ENCODE data around the gene MSI2.
A peak's percentile ranks its signal among the peaks of the same experiment; 100 is the strongest.

The MSI2 gene

DNA sequence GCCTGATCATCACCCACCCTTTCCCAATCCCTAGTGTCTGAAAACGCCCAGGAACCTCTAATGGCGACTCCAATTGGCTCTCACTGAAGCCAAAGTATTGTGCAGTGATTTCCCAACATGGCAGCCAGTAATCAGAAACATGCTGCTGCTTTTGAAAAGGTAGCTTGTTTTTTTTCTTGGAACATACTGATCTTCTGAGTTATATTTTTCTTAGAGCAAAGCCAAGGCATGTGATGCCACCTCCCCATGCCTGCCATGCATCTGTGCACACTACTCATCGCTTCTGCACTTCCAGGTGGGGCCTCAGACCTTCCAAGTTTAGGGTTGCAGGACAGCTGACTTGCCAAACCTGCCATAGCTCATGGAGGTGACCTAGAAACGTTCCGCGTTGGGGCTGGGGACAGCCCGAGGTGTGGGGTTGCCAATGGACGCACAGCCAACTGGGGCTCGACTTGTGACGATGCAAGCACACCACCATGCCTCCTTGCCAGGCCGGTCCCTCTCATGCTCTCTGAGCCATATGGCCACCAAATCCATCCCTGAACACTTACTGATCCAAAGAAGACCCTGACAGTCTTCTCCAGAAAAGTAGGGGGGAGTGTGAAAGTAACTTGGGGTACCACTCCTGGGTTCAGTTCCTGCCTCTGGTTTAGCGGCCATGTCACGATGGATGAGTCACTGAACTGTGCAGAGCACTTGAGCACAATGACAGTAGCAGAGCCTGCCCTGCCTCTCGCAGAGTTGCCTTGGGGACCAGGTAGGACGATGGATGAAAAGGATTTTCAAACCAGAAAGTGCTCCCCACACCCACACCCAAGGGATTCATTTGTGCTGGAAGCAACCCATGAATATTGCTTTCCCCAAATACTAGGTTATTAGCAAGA is 333.1 kb downstream of the MSI2 start:
- DNase-seq: no peak

DNA sequence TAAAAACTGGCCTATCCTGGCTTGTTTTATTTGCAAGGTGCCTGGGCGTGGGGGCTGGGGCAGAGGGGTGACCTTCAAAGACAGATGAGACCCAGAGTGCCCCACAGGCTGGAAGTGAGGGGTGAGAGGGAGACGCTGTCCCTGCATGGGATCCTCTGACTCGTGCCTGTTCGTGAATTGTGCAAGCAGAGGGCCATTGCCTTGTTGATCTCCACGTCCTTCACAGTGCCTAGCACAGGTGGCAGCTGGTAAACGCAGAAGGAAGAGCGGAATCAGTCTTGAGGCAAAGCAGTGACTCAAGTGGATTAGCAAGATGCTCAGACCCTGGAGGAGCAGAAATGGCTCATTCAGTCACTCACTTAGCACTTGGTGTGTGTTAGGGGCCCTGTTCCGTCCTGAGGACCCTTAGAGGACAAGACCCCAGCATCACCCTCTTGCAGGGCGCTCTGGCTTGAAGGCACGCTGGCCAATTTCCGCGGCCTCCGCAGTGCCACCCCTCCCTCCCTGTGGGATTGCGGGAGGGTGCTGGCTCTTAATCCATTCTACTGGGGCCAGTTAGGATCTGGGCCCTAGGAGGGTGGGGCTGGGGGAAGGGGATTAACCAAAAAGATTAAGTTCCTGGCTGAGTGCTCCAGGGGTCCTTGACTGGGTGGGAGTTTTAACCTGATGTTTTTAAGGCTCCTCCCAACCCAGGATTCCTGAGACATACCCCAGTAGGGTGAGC is 337.6 kb downstream of the MSI2 start:
- DNase-seq: no peak

DNA sequence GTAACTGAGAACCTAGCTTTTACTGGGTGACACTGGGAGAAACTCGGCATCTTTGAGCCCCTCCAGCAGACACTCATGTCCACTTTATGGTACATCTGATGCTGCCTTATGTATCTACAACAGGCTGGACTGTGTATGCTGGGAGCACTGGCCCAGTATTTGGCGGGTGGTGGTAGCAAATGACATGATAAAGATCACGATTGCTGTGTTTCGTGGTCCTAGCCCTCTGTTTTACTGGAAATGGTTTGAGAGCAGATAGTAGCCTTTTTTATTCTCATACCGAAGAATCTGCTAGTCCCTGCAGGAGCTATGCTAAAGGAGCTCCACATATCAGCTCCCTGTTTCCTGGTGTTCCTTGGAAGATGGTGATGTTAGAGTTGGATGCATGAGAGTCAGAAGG is 338.4 kb downstream of the MSI2 start:
- DNase-seq: no peak

DNA sequence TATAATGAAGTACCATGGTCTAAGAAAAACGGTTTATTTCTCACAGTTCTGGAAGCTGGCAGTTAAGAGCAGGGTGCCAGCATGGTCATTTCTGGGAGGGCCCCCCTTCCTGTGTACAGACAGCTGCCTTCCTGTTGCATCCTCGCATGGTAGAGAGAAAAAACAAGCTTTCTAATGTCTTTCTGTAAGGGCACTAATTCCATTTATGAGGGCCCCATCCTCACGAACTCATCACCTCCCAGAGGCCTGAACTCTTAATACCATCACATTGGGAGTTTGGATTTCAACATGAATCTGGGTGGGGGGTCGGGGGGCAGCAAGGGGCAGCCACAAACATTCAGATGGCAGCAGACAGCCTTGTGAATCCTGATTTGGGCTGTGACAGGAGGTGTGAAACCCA is 339.1 kb downstream of the MSI2 start:
- DNase-seq: no peak

DNA sequence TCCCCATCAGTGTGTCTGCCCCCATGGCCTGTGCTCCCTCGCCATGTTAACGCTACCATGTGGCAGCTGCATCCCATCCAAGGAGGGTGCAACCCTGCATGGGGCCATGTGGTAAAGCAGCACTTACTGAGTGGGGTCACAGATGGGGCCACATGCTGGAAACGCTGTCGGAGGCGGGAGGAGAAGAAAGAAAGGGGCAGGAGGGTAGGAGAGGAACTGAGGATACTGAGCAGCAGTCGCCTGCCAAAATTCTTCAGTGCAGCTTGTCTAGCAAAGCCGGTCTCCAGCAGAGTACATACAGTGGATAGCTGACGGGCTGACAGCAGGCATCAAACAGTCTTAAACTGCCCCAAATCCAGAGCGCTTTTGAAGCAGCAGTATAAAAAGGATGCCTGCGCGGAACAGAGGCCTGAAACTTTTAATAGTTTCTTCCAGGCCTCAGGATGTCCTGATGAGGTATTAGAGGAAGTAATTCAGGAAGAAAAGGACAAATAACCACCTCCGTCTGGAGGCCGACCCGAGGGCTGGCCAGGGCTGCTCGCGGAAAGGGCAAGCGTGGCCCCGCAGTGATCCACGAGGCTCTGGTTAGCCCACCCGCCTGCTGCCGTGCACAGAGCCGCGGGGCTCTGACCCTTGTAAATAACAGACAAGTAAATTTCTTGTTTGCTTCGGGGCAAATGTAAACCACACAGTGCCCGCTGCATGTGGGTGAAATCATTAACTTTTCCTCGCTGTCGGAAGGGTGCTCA is 339.8 kb downstream of the MSI2 start:
- DNase-seq: no peak

DNA sequence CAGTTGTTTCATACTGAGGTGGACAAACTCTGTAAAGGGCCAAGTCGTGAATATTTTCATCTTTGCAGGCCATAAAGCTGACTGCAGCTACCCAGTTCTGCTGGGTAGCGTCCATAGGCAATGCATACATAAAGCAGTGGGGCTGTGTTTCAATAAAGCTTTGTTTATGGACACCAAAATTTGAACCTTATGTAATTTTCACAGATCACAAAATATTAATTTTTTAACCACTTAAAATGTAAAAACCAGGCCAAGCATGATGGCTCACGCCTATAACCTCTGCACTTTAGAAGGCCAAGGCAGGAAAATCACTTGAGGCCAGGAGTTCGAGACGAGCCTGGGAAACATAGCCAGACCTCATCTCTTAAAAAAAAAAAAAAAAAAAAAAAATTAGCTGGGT is 340.8 kb downstream of the MSI2 start:
- DNase-seq: no peak

DNA sequence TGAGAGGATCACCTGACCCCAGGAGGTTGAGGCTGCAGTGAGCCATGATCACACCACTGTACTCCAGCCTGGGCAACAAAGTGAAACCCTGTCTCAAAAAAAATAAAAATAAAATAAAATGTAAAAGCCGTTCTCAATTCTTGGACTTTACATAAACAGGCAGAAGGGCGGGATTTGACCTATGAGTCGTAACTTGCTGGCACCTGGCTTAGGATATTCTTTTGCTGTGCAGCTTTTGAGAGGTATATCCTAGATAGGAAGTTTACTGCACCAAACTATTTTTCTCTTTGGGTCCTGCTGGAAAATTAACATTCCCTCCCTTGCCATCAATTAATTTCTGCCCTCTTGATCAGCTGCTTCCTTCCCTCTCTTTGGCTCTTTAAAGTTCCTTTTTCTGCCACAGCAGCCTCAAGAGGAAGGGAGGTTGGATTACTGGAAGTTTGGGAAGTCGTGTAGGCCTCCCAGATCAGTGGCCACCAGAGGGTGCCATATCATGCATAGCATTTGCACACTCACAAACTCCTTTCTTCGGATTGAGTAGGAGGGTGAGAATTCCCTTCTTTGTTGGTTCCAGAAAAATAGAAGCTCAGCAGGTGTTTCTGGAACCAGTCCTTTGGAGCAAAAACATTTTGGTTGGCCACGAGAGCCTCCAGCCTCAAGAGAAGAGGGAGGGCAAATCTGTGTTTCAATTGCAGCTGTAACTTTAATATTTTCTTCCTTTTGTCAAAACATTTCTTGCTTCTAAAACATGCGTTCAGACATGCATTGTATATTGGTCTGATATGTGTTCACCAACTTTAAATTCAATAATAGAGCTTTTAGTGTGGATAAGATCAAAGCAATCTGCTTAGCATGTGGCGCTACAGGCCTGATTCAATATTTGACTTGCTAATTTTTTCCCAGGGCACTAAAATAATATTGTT is 341.5 kb downstream of the MSI2 start:
- DNase-seq: peak; percentile 60

DNA sequence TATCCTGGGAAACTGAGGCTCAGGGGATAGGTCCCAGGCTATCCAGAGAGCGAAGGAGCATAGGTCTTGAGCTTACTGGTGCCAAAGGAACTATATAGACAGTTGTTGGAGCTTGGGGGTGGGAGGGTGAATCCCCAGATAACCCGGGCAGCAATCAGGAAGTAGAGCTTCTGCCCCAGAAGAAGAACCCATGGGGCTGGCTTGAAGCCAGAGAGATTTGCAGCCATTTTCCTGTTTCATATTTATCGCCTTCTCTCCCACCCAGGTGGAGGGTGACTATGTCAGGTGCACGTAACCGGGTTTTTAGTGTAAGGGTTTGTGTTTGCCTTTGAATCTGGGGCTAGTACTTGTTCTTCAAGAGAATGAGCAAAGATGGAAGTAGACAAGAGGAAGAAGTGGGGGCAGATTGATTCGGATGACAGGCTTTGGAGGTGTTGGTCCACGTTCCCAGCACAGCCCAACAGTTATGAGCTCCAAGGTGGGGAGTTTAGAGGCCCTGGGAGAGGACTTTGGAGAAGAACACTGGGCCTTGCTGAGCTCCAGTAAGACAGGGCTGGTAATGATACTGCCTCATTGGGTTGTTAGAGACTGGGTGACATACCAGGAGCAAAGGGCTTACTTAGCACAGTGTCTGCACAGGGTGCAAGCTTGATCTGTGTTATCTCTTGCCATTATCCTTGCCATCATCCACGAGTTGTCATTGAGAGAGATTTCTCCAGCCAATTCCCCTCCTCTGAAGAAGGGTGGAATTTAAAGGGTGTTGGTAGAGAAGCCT is 343.1 kb downstream of the MSI2 start:
- no peak for DNase-seq

DNA sequence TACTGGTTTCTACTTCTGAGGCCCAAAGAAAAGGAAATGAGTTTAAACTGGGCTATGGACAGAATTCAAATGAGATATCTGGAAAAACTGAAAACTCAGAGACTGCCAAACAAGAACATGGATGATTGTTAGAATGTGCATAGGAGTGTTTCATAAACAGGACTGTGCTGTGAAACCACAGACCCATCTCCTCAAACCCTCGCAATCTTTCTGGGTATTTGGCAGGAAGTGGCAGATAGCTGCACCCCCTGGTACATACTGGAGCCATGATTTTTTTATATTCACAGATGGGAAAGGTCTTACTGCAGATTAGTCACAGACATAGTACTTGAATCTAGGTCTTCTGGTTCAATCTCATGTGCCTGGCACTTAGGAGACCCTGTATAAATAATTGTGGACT is 343.8 kb downstream of the MSI2 start:
- no peak for DNase-seq

DNA sequence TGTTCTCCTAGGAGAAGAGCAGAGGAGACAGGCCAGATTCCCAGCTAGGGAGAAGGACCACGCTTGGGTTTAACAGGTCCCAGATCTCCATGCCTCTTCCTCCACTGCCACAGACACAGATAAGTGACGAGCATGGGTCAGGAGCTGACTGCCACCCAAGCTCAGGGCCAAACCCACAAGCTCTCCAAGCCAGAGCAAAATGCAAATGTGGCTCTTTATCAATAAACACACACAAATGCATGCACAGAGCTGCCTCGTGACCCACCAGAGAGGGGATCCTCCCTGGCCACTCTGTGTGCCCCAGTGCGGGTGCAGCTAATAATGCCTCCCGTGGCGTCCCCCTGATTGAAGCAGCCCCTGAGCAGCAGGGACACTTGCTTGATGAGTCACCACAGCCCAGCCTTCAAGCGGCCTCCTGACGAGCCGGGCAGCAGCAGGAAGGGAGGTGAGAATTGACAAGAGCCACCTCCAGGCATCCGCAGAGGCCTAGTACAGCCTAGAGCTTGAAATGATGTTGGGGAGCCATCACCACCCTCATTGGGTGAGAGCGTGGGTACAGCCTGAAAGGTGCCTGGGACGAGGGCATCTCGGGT is 344.9 kb downstream of the MSI2 start:
- no peak for DNase-seq

DNA sequence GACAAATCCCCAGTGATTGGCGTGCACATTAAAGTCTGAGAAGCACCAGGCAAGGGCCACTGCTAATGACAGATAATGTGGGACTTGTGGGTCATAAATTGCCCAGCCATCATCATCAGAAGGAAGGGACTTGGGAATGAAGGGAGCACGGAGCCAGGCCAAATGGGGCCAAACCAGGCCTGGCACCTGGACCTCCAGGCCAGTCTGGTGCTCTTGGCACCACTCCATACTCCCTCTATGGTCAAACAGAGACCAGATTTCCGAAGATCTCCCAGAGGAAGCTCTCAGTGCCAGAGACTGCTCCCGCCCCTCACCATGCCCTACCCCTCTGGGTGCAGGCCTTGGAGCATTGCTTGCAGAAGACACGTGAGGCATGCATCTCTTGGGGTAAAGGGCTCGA is 346.6 kb downstream of the MSI2 start:
- DNase-seq: no peak

DNA sequence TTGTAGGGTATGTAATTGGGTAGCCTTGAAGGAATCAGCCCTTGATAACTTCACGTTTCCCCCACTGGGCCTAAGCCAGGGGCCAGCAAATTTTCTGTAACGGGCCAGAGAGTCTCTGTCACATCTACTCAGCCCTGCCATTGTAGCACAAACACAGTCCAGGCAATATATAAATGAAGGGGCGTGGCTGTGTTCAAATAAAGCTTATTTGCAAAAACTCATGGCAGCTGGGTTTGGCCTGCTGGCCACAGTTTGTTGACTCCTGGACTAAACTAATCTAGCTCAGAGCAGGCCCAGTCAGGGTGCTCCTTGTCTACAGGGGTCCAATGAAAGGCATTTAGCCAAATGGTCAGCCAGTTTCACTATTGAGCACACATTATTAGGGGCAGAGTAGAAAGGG is 347.2 kb downstream of the MSI2 start:
- no peak for DNase-seq

DNA sequence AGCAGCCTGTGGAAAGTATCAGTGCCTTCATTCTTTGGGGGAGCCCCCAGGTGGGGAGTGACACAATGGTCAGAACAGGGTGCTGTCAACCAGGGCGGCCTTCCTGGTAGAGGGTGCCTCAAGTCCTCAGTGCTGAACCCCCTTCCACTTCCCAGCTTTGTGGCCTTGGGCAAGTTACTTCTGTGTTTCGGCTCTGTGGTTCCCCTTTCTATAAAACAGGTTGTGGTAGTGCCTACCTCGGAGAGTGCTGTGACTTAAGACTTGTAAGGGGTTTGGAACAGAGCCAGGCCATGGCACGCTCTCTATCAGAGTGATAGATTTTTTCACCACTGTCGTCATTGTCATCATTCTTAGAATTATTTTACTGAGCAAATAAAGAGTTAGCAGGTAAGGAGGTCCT is 347.7 kb downstream of the MSI2 start:
- DNase-seq: peak; percentile 55

DNA sequence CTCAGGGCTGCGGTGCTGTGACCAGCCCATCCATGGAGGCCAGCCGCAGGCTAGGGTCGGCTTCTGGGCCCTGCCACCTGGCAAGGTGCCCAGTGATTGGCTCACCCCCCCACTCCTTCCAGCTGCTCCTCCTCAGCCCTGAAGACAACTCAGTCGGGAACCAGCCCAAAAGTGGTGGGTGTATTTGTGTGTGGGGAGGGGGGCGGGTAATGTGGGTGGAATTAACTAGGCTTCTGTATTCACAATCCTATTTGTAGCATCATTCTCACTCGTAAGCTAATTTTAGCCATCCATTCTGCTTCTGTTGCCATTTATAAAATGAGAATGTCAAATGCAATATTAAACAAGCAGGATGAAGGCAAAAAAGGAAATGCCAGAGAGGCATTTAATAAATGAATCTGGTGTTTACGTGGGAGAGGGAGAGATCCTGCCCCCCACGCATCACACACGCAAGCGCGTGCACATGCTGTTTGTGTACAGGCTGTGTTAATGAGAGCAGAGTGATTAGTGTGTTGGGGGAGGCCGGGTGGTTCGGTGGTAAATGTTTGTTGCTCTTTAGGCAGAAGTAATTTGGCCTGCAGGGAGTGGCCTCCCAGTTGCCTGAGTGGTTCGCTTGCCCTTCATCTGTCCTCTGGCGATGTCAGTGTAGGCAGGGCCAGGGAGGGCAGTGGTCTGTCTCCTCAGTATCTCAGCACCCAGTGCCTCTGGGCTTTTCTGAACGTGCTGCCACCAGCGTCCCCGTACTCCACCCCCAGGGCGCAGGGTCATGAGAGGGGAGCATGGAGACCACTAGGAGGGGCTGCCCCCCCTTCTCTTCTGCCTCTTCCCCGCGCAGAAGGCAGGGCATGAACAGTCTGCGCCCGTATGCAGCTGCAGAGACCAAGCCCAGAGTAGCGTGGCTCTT is 348.7 kb downstream of the MSI2 start:
- DNase-seq: peak; percentile 91

DNA sequence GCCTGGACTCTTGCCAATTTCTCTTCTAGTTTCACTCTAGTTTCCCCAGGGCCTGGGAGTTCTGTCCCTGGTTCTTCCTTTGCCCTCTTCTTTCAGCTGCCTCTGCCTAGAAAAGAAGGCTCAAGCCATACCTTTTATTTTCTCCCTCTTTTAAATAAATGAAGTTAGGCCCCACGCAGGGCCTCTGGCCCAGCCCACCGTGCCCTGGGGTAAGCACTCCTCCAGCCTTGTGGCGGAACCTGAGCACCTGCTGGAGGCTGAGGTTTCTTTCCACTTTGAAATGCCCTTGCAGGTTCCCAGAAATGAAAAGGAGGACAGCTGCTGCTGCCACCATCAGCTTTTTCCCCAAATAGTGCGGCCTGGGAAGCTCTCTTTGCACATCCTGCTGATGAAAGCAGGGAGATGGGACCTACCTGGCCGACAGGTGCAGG is 349.4 kb downstream of the MSI2 start:
- DNase-seq: no peak

DNA sequence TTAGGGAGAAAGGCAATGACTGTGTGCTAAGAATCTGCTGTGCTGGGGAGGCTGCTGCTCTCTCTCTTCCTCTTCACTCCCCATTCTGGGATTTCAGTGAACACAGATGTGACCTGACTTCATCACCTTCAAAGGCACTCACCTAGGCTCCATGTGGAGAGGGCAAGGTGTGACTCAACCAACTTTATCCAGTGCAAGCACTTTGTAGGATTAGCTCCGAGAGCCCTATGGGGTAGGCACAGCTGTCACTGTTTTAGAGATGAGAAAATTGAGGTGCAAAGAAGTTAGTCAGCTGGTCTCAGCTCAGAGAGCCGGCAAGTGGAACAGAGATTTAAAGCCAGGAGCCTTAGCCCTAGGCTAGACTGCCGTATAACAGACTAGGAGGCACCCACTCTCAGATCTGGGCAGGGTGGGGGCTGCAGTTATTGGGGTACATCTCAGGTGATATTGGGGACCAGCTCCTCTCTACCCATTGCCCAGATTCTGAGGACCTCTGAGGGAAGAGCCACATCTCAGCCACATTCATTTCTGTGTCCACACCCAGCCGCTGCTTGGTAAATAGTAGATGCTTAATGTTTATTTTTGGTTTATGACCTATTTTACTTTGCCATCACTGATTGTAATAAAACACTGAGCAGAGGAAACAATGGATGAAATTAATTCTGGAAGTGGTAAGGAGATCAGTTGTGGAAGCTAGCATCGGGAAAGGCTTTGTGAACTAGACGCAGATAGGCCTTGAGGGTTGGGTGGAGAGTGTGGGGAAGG is 350.0 kb downstream of the MSI2 start:
- no peak for DNase-seq

DNA sequence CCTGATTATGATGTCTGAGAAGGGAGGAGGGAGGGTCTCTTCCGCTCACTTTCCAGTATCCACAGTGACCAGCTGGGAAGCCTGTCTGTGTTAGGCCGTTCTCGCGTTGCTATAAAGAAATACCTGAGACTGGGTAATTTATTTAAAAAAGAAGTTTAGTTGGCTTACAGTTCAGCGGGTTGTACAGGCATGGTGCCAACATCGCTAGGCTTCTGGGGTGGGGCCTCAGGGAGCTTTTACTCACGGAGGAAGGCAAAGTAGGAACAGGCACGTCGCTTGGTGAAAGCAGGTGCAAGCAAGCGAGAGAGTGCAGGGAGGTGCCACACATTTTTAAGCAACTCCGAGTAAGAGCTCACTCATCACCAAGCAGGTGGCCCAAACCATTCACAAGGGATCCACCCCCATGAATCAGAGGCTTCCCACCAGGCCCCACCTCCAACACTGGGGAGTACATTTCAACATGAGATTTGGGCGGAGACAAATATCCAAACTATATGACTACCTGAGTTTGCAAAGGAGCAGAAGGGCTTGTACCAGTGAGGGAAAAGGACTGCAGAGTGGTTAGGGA is 351.3 kb downstream of the MSI2 start:
- DNase-seq: peak; percentile 82

DNA sequence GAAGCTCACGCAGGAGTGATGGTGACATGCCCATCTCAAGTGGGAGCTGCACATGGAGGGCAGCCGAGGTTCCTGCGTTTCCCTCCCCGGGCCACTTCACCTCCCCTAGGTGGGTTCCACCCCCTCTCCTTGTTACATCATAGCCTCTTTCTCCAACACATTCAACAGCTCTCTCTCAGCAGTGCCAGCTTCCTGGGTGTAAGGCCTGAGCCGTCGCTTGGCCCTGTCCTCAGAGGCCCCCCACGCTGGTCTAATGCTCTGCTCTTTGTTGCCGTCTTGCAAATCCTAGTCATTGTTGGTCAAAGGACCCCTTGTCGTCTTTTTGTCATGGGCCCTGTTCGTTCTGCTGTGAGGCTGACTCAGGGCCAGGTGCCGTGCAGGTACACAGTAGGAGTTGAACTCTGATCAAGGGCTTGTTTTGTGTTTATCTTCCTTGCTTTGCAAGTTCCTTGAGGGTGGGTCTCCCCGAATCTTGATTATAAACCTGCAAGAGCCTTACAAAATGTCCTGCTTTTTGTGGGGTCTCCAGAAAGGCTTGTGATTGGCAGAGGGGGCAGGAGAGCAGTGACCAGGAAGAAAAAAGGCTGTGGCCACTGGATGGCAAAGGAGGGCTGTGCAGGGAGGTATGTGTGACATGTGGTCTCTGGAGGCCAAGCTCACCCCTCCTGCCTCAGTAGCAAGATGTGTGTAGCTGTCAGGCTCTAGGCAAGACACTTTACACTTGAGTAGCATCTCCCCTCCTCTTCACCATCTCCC is 352.2 kb downstream of the MSI2 start:
- no peak for DNase-seq

Data from NCI-H1436 (cell line).